HG02678 (cell line): ENCODE results near the gene TMEM141.
"Not testable (repeated sequence)": the region's sequence is repeated elsewhere in the genome, so short reads cannot be mapped to it uniquely, and the experiment has no call there.

Experiments
- ATAC-seq: cut with Tn5 transposase; IDR thresholded peaks from one replicate; pipeline ENCODE4 v1.9.1; 2021; ENCODE audit warnings: mild to moderate bottlenecking, moderate library complexity; ENCODE audit not compliant: unreplicated experiment

The TMEM141 gene

GRCh38 chr9:136773386-136774044 is 17.6 kb upstream of the TMEM141 start:
- no peak for ATAC-seq

DNA sequence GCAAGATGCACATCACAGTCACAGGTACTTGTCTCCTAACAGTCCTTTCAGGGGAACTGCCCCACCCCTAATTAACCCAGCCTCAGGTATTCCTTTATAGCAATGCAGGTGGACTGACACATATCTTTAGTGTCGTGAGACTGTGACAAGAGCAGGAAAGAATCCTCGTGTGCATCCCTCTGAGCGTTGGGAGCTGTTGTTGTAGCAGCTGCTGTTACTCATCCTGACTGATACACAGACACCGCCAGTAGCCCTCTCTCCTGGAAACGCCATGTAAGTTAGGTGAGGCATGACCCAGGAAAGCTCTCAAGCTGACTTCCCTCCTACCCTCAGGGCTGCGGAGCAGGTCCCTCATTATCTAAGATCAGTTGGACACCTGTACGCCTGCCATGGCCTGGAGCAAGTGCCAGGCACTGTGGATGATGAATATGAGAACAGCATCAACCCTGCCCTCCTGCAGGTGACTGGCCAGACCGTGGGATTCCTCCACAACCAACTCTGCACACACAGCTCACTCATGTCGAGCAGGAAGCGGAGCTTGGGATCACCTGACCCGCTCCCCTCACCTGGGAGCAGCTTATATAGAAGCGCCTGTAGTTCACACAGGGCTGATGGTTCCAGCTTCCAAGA is 16.6 kb upstream of the TMEM141 start:
- no peak for ATAC-seq

- ATAC-seq: no peak
Measured at GRCh38 chr9:136775191-136775590, 16.0 kb upstream of the TMEM141 start.

GRCh38 chr9:136776947-136777346 is 14.2 kb upstream of the TMEM141 start:
- no peak for ATAC-seq

GRCh38 chr9:136777359-136777758 is 13.8 kb upstream of the TMEM141 start:
- no peak for ATAC-seq

GRCh38 chr9:136779808-136780207 is 11.3 kb upstream of the TMEM141 start:
- no peak for ATAC-seq

- no peak for ATAC-seq
Measured at GRCh38 chr9:136782452-136782851, 8.7 kb upstream of the TMEM141 start.

DNA sequence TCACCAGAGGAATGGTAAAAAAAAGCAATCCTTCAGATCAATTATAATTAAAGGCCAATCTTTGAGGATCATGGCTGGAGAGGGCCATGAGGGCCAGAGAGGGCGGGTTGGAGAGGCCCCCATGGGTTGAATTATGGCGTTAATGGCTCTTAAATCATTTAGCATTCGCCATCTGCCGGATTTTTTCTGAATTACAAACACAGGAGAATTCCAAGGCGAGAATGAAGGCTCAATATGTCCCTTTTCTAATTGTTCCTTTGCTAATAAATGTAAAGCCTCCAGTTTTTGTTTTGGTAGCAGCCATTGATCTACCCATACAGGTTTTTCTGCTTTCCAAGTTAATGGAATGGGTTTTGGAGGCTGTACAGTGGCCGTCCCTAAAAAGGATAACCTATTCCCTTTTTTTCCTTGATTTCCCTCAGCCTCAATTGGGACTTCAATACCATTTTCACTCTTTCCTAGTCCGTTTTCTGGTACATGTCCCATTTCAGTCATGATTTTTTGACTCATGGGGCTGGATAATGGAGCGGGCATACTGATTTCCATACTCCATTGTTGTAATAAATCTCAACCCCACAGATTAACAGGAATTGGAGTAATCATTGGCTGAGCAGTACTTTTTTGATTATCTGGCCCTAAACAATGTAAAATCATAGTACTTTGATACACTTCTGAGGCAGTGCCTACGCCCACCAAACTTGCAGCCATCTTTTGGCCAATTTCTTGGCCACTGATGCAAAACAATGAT is 6.7 kb upstream of the TMEM141 start:
- ATAC-seq: no peak

DNA sequence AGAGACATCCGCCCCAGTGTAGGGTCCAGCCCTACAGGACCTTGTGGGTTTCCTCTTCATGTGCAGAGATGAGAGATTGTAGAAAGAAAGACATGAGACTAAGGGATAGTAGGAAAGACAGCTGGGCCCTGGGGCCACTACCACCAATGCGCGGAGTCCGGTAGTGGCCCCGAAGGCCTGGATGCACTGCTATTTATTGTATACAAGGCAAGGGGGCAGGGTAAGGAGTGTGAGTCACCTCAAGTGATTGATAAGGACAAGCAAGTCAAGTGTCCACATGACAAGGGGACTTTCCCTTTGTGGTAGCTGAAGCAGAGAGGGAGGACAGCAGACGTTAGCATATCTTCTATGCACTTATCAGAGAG is 6.2 kb upstream of the TMEM141 start:
- ATAC-seq: no peak

GRCh38 chr9:136785565-136786355 is 5.4 kb upstream of the TMEM141 start:
- ATAC-seq: not testable (repeated sequence)

- no peak for ATAC-seq
Measured at GRCh38 chr9:136786451-136786850, 4.7 kb upstream of the TMEM141 start.

DNA sequence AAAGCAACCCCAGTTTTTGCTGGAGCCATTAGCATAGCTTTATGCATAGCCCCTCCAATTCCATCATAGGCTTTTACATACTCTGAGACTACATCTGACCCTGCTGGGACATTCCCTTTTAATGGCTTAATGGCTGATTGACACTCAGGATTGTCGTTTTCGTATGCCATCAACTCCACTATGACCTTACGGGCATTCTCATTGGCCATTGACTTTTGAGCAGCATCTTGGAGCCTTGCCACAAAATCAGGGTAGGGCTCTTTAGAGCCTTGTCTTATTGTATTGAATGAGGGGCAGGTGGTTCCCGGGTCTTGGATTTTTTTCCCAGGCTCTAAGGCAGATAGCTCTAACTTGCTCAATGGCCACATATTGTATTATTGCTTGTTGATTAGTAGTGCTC is 4.2 kb upstream of the TMEM141 start:
- not testable (repeated sequence) for ATAC-seq

DNA sequence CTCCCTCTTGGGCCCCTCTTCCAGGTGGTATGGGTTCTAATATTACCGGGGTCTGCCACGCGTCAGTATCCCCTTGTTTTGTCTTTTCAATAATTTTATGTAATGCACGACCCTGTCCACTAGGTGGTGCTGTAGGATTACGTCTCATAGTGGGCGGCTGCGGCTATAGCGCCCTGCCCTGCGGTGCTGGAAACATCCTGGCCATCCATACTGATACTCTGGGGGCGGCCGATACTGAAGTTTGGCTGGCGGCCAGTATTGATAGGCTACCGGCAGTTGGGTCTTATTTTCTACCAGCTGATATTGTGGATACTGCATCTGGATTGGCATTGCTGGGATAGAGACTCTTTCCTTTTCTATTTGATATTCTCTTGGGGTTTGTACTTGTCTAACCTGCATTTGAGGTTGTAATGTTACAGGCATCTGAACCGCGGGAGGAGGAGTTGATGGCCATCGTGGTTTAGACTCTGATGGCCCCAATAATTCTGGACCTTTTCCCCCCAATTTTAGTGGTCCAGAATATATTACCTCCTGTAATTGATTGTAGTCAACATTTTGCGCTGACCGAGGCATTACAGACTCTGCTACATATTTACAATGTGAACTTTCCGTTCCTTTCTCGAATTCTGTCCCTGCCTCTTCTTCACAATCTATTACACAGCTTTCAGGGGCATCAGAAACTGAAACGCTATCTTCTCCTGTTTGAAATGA is 3.3 kb upstream of the TMEM141 start:
- no peak for ATAC-seq

- ATAC-seq: not testable (repeated sequence)
Measured at GRCh38 chr9:136788644-136789522, 2.3 kb upstream of the TMEM141 start.

- no peak for ATAC-seq
Measured at GRCh38 chr9:136789523-136789937, 1.6 kb upstream of the TMEM141 start.

DNA sequence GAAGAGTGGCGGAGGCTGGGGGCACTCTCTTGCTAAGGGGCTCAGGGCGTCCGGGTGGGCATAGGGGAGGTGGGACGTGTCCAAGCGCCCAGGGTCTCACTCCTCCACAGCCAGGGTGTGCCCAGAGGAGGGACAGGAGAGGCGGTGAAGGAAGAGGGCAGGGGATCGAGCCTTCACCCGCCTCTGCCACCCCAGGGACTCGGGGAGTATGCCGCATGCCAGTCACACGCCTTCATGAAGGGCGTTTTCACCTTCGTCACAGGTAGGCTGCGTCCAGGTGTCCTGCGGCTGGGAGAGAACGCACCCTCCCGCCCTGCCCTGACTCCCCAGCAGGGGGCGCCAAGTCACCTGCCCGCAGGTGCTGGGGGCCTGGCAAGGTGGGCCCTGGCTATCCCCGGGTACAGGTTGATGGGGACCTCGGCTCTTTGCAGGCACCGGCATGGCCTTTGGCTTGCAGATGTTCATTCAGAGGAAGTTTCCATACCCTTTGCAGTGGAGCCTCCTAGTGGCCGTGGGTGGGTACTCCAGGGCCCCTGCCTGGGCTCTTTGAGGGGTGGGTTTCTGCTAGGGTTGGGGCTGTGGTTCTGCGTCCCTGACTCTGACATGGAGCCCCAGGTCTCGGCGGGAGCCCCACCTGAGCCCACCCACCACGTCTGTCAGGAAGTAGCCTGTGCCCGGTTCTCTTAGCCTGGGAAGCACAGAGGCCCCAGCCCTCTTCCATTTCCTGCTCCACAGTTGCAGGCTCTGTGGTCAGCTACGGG is 552 bp downstream of the TMEM141 start:
- ATAC-seq: peak; percentile 4

DNA sequence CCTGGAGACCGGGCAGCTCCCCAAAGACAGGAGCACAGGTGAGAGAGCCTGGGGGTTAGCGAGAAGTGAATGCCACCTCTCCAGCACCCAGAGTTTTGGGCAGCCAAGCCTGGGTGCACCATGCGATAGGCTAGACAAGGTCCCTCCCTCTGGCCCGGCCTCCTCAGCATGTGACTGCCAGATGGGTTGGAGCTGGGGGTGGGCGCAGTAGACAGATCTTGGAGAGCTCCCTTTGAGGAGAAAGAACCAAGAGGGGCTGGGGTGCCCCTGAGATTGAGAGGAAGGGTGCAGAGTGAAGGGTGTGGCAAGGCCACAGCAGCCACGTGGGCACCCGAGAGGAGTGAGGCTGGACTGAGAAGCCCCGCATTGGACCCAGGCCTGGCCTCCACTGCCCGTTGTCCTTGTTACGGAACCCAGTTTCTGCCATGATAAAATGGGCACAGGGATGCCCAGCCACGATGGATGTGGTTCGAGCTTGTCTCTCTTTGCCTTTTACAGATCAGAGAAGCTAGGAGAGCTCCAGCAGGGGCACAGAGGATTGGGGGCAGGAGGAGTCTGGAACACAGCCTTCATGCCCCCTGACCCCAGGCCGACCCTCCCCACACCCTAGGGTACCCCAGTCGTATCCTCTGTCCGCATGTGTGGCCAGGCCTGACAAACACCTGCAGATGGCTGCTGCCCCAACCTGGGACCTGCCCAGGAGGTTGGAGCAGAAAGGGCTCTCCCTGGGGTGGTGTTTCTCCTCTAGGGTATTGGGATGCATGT is 1.4 kb downstream of the TMEM141 start:
- no peak for ATAC-seq
